ENCODE data around the gene ALOX5.

DNA sequence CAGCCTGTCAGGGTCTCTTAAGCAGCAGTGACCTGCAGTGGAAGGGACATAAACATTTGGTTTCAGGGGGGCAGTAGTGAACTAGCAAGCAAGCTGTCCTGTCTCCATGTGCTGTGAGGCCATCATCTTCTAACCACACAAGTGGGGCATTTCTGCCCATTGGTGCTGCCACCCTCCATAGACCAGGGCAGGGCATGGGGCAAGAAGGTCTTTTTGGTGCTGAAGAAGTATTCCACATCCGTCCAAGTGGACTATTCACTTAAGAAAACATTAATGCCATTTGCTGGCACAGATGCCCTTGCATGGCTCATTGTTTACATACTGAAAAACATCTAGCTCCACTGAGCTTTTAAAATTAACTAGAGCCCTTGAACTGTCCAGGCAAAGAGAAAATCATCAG is 35.8 kb downstream of the ALOX5 start:
- no peak for TF ChIP-seq EP300 (IDR thresholded peaks at IDR 0.05)
- TF ChIP-seq, protein P1, sequence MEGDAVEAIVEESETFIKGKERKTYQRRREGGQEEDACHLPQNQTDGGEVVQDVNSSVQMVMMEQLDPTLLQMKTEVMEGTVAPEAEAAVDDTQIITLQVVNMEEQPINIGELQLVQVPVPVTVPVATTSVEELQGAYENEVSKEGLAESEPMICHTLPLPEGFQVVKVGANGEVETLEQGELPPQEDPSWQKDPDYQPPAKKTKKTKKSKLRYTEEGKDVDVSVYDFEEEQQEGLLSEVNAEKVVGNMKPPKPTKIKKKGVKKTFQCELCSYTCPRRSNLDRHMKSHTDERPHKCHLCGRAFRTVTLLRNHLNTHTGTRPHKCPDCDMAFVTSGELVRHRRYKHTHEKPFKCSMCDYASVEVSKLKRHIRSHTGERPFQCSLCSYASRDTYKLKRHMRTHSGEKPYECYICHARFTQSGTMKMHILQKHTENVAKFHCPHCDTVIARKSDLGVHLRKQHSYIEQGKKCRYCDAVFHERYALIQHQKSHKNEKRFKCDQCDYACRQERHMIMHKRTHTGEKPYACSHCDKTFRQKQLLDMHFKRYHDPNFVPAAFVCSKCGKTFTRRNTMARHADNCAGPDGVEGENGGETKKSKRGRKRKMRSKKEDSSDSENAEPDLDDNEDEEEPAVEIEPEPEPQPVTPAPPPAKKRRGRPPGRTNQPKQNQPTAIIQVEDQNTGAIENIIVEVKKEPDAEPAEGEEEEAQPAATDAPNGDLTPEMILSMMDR (IDR thresholded peaks at IDR 0.05): no peak
- no peak for TF ChIP-seq POLR2AphosphoS5 (IDR thresholded peaks at IDR 0.05)
